Suprapubic skin (tissue), 3 donors: ENCODE measurements around the gene HK3.

Source experiments
- POLR2AphosphoS5 ChIP-seq, 3 donors: sonication (generic); formaldehyde crosslinking; IDR thresholded peaks; one replicate each; pipeline ENCODE4 v1.6.1; 2017; ENCODE audit warnings: antibody characterized with exemption in 3 of 3
- TF ChIP-seq, protein P1 (sequence below), 2 donors: fragments of 200-600 bp in 1 of 2; fragments of 450-650 bp in 1 of 2; sonication (generic) in 1 of 2; IDR thresholded peaks; one replicate each; pipeline ENCODE4 v1.5.1; 2016 to 2019; ENCODE audit warnings: antibody characterized with exemption in 2 of 2, mild to moderate bottlenecking in 1 of 2, moderate library complexity in 1 of 2

DNA sequence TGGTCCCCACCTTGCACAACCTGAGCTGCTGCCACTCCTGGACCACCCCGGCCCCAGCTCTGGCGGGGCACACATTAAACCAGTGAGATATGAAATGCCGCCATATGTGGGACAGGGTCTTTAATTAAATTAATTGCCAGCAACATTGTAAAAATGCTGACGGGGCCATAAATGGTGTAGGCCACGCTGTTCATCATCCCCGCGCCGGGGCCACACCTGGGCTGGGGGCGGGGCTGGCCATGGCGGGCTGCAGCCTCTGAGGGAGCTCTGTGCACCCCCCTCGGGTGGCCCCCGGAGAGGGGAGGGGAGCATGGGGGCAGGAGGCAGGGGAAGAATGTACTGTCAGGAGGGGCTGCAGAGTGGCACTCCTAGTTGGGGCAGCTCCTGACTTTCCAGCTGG is 47.8 kb downstream of the HK3 start:
- TF ChIP-seq, protein P1, sequence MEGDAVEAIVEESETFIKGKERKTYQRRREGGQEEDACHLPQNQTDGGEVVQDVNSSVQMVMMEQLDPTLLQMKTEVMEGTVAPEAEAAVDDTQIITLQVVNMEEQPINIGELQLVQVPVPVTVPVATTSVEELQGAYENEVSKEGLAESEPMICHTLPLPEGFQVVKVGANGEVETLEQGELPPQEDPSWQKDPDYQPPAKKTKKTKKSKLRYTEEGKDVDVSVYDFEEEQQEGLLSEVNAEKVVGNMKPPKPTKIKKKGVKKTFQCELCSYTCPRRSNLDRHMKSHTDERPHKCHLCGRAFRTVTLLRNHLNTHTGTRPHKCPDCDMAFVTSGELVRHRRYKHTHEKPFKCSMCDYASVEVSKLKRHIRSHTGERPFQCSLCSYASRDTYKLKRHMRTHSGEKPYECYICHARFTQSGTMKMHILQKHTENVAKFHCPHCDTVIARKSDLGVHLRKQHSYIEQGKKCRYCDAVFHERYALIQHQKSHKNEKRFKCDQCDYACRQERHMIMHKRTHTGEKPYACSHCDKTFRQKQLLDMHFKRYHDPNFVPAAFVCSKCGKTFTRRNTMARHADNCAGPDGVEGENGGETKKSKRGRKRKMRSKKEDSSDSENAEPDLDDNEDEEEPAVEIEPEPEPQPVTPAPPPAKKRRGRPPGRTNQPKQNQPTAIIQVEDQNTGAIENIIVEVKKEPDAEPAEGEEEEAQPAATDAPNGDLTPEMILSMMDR (IDR thresholded peaks at IDR 0.05) = no peak
- TF ChIP-seq POLR2AphosphoS5 (IDR thresholded peaks at IDR 0.05) = no peak
